Small intestine (tissue), 7 donors: ENCODE measurements around the gene BRI3BP. TPM values are rescaled to one million over a fixed set of nuclear protein-coding genes. Genes with fewer than 3 reads are reported as not detected.
A peak's percentile ranks its signal among the peaks of the same experiment; 100 is the strongest.

Source experiments
- DNase-seq, 2 donors: peaks; one replicate each; pipeline versions ENCODE4 v3.0.0 to v3.0.0-alpha.2; 2013
- FAIRE-seq: peaks from 2 replicates; lab custom pipeline; 2012; peaks lifted over from hg19 to GRCh38; lab: Jason Lieb, UNC
- H3K27ac ChIP-seq, 3 donors: one replicate each; pipeline ENCODE4 v1.5.1; 2013; ENCODE audit warnings: low read length in 2 of 3, mild to moderate bottlenecking in 2 of 3, control low read depth in 1 of 3, inconsistent platforms in 1 of 3, low read depth in 1 of 3, moderate library complexity in 1 of 3
- H3K27me3 ChIP-seq, 3 donors: one replicate each; pipeline ENCODE4 v1.6.1; 2013; ENCODE audit warnings: low read length in 3 of 3, inconsistent platforms in 1 of 3; ENCODE audit not compliant: control insufficient read depth in 3 of 3, insufficient read depth in 3 of 3
- H3K36me3 ChIP-seq, 3 donors: one replicate each; pipeline ENCODE4 v1.6.1; 2013; ENCODE audit warnings: low read length in 3 of 3, inconsistent platforms in 1 of 3, low read depth in 1 of 3, mild to moderate bottlenecking in 1 of 3, moderate library complexity in 1 of 3; ENCODE audit not compliant: control insufficient read depth in 3 of 3, insufficient read depth in 2 of 3
- H3K4me1 ChIP-seq, 3 donors: one replicate each; pipeline ENCODE4 v1.6.1; 2013; ENCODE audit warnings: low read length in 2 of 3, inconsistent platforms in 1 of 3, low read depth in 1 of 3, mild to moderate bottlenecking in 1 of 3, moderate library complexity in 1 of 3; ENCODE audit not compliant: control insufficient read depth in 3 of 3, insufficient read depth in 2 of 3
- H3K4me3 ChIP-seq, 3 donors: one replicate each; pipeline ENCODE4 v1.5.1; 2013; ENCODE audit warnings: low read length in 3 of 3, control low read depth in 1 of 3, inconsistent platforms in 1 of 3, low read depth in 1 of 3, mild to moderate bottlenecking in 1 of 3, moderate library complexity in 1 of 3
- H3K9me3 ChIP-seq, 2 donors: one replicate each; pipeline ENCODE4 v1.6.1; 2013; ENCODE audit warnings: low read depth in 1 of 2, low read length in 1 of 2; ENCODE audit not compliant: control insufficient read depth in 2 of 2, insufficient read depth in 1 of 2
- WGBS, 3 donors: extraction: QIAGEN DNeasy Blood & Tissue Kit; methylation state at CpG; one replicate each; pipeline ENCODE4 v1.1.7; 2013; 5-methylcytosine and 5-hydroxymethylcytosine counted together
- polyA plus RNA-seq, 4 donors: library from polyadenylated mRNA; stranded (reverse) in 3 of 4; unstranded in 1 of 4; fragments of 200-250 nt in 3 of 4; fragments of 120-200 nt in 1 of 4; gene quantifications; one replicate each; pipeline versions ENCODE4 v1.2.1 to v1.2.3, GENCODE V29; 2013
- donor health status: healthy with polysubstance abuse.
- donor health status: control.
- donor health status: control.
- donor health status: Bipolar disorder and iron deficiency.
- donor health status: healthy.

BRI3BP gene
- polyA plus RNA-seq, 4 donors: 7.0 to 31.8 (median 19.0) TPM

GRCh38 chr12:125001636-125002035 lies 8.2 kb downstream of the BRI3BP start:
- WGBS, 3 donors: 91 to 97% (median 95%) methylated on average over 3 of the region's 3 CpGs

GRCh38 chr12:125003021-125003420 lies 9.6 kb downstream of the BRI3BP start:
- Histone ChIP-seq H3K4me1 (no peaks in the 10 kb centered on the region), H3K9me3 (no peaks in the 10 kb centered on the region), H3K36me3 (peaks cover 0 to 23% (median 0%) of the 10 kb centered on the region in 3 donors), H3K27me3 (no peaks in the 10 kb centered on the region), H3K4me3 (no peak overlapping the region), H3K27ac (no peak overlapping the region)
- DNase-seq (no peak), FAIRE-seq (no peak)
- 84 to 92% (median 92%) methylated on average over 9 of the region's 9 CpGs for WGBS, 3 donors

More at GRCh38 chr12:125001636-125002035, 8.2 kb downstream of the BRI3BP start:
- H3K27ac ChIP-seq: no peak overlapping the region
- FAIRE-seq: no peak
- DNase-seq: no peak
- no peaks in the 10 kb centered on the region for H3K4me1 ChIP-seq
- no peaks in the 10 kb centered on the region for H3K9me3 ChIP-seq
- H3K27me3 ChIP-seq: no peaks in the 10 kb centered on the region
- H3K4me3 ChIP-seq: no peak overlapping the region
- peaks cover 0 to 26% (median 0%) of the 10 kb centered on the region in 3 donors for H3K36me3 ChIP-seq

GRCh38 chr12:125004621-125005020 lies 11.2 kb downstream of the BRI3BP start:
- Histone ChIP-seq H3K36me3 (peaks cover 0 to 22% (median 0%) of the 10 kb centered on the region in 3 donors), H3K27ac (no peak overlapping the region), H3K27me3 (no peaks in the 10 kb centered on the region), H3K4me1 (no peaks in the 10 kb centered on the region), H3K9me3 (no peaks in the 10 kb centered on the region), H3K4me3 (no peak overlapping the region)
- no peak for DNase-seq
- 94 to 96% (median 94%) methylated on average over 6 of the region's 6 CpGs for whole genome bisulfite sequencing, 3 donors
- FAIRE-seq: no peak

- no peak for FAIRE-seq
- H3K4me1 ChIP-seq: no peaks in the 10 kb centered on the region
- H3K9me3 ChIP-seq: no peaks in the 10 kb centered on the region
- no peak overlapping the region for H3K27ac ChIP-seq
- no peak overlapping the region for H3K4me3 ChIP-seq
- peaks cover 0 to 22% (median 0%) of the 10 kb centered on the region in 3 donors for H3K36me3 ChIP-seq
- H3K27me3 ChIP-seq: no peaks in the 10 kb centered on the region
- WGBS, 3 donors: 90 to 97% (median 92%) methylated on average over 13 to 14 of the region's 14 CpGs
- no peak for DNase-seq
These were observed 12.2 kb downstream of the BRI3BP start for GRCh38 chr12:125005652-125006051.

- Histone ChIP-seq H3K9me3 (no peaks in the 10 kb centered on the region), H3K27ac (no peak overlapping the region), H3K27me3 (no peaks in the 10 kb centered on the region), H3K4me1 (no peaks in the 10 kb centered on the region), H3K4me3 (no peak overlapping the region), H3K36me3 (peaks cover 0 to 26% (median 0%) of the 10 kb centered on the region in 3 donors)
- WGBS, 3 donors: 85 to 94% (median 92%) methylated on average over 11 of the region's 11 CpGs
- FAIRE-seq (no peak), DNase-seq (no peak)
These were observed 12.9 kb downstream of the BRI3BP start for GRCh38 chr12:125006365-125006764.

GRCh38 chr12:125013816-125014442 lies 20.5 kb downstream of the BRI3BP start:
- Histone ChIP-seq H3K27ac (no peak overlapping the region), H3K27me3 (no peaks in the 10 kb centered on the region), H3K9me3 (no peaks in the 10 kb centered on the region), H3K4me1 (no peaks in the 10 kb centered on the region), H3K36me3 (peaks cover 2 to 52% (median 13%) of the 10 kb centered on the region in 3 donors), H3K4me3 (no peak overlapping the region)
- DNase-seq (peak in 1 of 2 donors; percentile 35), FAIRE-seq (no peak)
- 45 to 88% (median 60%) methylated on average over 14 of the region's 14 CpGs for WGBS, 3 donors

- Histone ChIP-seq H3K27me3 (no peaks in the 10 kb centered on the region), H3K4me3 (no peak overlapping the region), H3K36me3 (peaks cover 2 to 56% (median 13%) of the 10 kb centered on the region in 3 donors), H3K4me1 (no peaks in the 10 kb centered on the region), H3K27ac (no peak overlapping the region), H3K9me3 (no peaks in the 10 kb centered on the region)
- DNase-seq (no peak), FAIRE-seq (no peak)
- 68 to 90% (median 74%) methylated on average over 5 of the region's 5 CpGs for WGBS, 3 donors
These were observed 21.1 kb downstream of the BRI3BP start for GRCh38 chr12:125014526-125014925.

- H3K4me1 ChIP-seq: no peaks in the 10 kb centered on the region
- H3K4me3 ChIP-seq: no peak overlapping the region
- H3K27me3 ChIP-seq: no peaks in the 10 kb centered on the region
- peaks cover 2 to 56% (median 13%) of the 10 kb centered on the region in 3 donors for H3K36me3 ChIP-seq
- H3K9me3 ChIP-seq: no peaks in the 10 kb centered on the region
- FAIRE-seq (no peak), DNase-seq (no peak)
- WGBS, 3 donors: 92 to 95% (median 95%) methylated on average over 24 of the region's 24 CpGs
- no peak overlapping the region for H3K27ac ChIP-seq
These were observed 22.4 kb downstream of the BRI3BP start for GRCh38 chr12:125015680-125016310.
